HG02943 (cell line): ENCODE results near the gene SHISA4.
"Not testable (repeated sequence)": the region's sequence is repeated elsewhere in the genome, so short reads cannot be mapped to it uniquely, and the experiment has no call there.

Source experiments
- ATAC-seq: cut with Tn5 transposase; IDR thresholded peaks from one replicate; pipeline ENCODE4 v1.9.1; 2021; ENCODE audit warnings: mild to moderate bottlenecking, low read depth, moderate library complexity; ENCODE audit not compliant: unreplicated experiment

SHISA4 gene

GRCh38 chr1:201895913-201896807, 7.5 kb downstream of the SHISA4 start:
- ATAC-seq, result no peak

- ATAC-seq, result no peak
Measured at GRCh38 chr1:201896951-201897391, 8.3 kb downstream of the SHISA4 start.

GRCh38 chr1:201898240-201898894, 9.7 kb downstream of the SHISA4 start:
- no peak for ATAC-seq

- no peak for ATAC-seq
Measured at GRCh38 chr1:201898992-201899391, 10.3 kb downstream of the SHISA4 start.

GRCh38 chr1:201899683-201900429, 11.2 kb downstream of the SHISA4 start:
- no peak for ATAC-seq

- ATAC-seq, result no peak
Measured at GRCh38 chr1:201900476-201900875, 11.8 kb downstream of the SHISA4 start.

GRCh38 chr1:201901036-201901435, 12.3 kb downstream of the SHISA4 start:
- ATAC-seq, result not testable (repeated sequence)

GRCh38 chr1:201902198-201902597, 13.5 kb downstream of the SHISA4 start:
- no peak for ATAC-seq

GRCh38 chr1:201903135-201903534, 14.4 kb downstream of the SHISA4 start:
- ATAC-seq, result no peak

- no peak for ATAC-seq
Measured at GRCh38 chr1:201904579-201904978, 15.9 kb downstream of the SHISA4 start.

- no peak for ATAC-seq
Measured at GRCh38 chr1:201905234-201905890, 16.7 kb downstream of the SHISA4 start.

GRCh38 chr1:201906336-201906735, 17.6 kb downstream of the SHISA4 start:
- no peak for ATAC-seq

- ATAC-seq, result no peak
Measured at GRCh38 chr1:201907621-201908020, 18.9 kb downstream of the SHISA4 start.

GRCh38 chr1:201911826-201912571, 23.3 kb downstream of the SHISA4 start:
- no peak for ATAC-seq

- ATAC-seq, result no peak
Measured at GRCh38 chr1:201912832-201913231, 24.1 kb downstream of the SHISA4 start.

GRCh38 chr1:201914456-201915235, 25.9 kb downstream of the SHISA4 start:
- ATAC-seq, result no peak

GRCh38 chr1:201916649-201917249, 28.1 kb downstream of the SHISA4 start:
- no peak for ATAC-seq

GRCh38 chr1:201917362-201918033, 28.8 kb downstream of the SHISA4 start:
- ATAC-seq, result no peak
